ENCODE results near the gene ADGRB3.
"Not testable (repeated sequence)": the region's sequence is repeated elsewhere in the genome, so short reads cannot be mapped to it uniquely, and the experiment has no call there.

The ADGRB3 gene

GRCh38 chr6:69100772-69101171 is 465.7 kb downstream of the ADGRB3 start:
- DNase-seq = no peak
- H3K36me3 ChIP-seq = no peaks in the 10 kb centered on the region
- no peak overlapping the region for H3K27ac ChIP-seq
- no peak for TF ChIP-seq CTCF (IDR thresholded peaks at IDR 0.05; ENCODE audit: low read depth, low read length)
- H3K9me3 ChIP-seq (ENCODE audit: severe bottlenecking) = no peaks in the 10 kb centered on the region
- H3K27me3 ChIP-seq (ENCODE audit: insufficient read depth, low read depth, severe bottlenecking) = no peaks in the 10 kb centered on the region
- H3K4me3 ChIP-seq (ENCODE audit: low read depth, low read length) = no peak overlapping the region

GRCh38 chr6:69102416-69102815 is 467.3 kb downstream of the ADGRB3 start:
- DNase-seq = no peak
- Histone ChIP-seq H3K27me3 (ENCODE audit: insufficient read depth, low read depth, severe bottlenecking) (no peaks in the 10 kb centered on the region), H3K4me3 (ENCODE audit: low read depth, low read length) (no peak overlapping the region), H3K36me3 (no peaks in the 10 kb centered on the region), H3K27ac (no peak overlapping the region), H3K9me3 (ENCODE audit: severe bottlenecking) (no peaks in the 10 kb centered on the region)
- TF ChIP-seq CTCF (IDR thresholded peaks at IDR 0.05; ENCODE audit: low read depth, low read length) = no peak

GRCh38 chr6:69105288-69105687 is 470.2 kb downstream of the ADGRB3 start:
- no peak for TF ChIP-seq CTCF (IDR thresholded peaks at IDR 0.05; ENCODE audit: low read depth, low read length)

GRCh38 chr6:69106511-69106910 is 471.4 kb downstream of the ADGRB3 start:
- Histone ChIP-seq H3K27me3 (ENCODE audit: insufficient read depth, low read depth, severe bottlenecking) (no peaks in the 10 kb centered on the region), H3K4me3 (ENCODE audit: low read depth, low read length) (no peak overlapping the region), H3K36me3 (no peaks in the 10 kb centered on the region), H3K27ac (no peak overlapping the region), H3K9me3 (ENCODE audit: severe bottlenecking) (no peaks in the 10 kb centered on the region)
- no peak for TF ChIP-seq CTCF (IDR thresholded peaks at IDR 0.05; ENCODE audit: low read depth, low read length)
- DNase-seq = no peak

More at GRCh38 chr6:69105288-69105687, 470.2 kb downstream of the ADGRB3 start:
- Histone ChIP-seq H3K4me3 (ENCODE audit: low read depth, low read length) (no peak overlapping the region), H3K27me3 (ENCODE audit: insufficient read depth, low read depth, severe bottlenecking) (no peaks in the 10 kb centered on the region), H3K9me3 (ENCODE audit: severe bottlenecking) (no peaks in the 10 kb centered on the region), H3K36me3 (no peaks in the 10 kb centered on the region), H3K27ac (no peak overlapping the region)
- DNase-seq = no peak

- H3K9me3 ChIP-seq (ENCODE audit: severe bottlenecking) = no peaks in the 10 kb centered on the region
- no peak for TF ChIP-seq CTCF (IDR thresholded peaks at IDR 0.05; ENCODE audit: low read depth, low read length)
- H3K36me3 ChIP-seq = no peaks in the 10 kb centered on the region
- no peak for DNase-seq
- no peak overlapping the region for H3K27ac ChIP-seq
- no peaks in the 10 kb centered on the region for H3K27me3 ChIP-seq (ENCODE audit: insufficient read depth, low read depth, severe bottlenecking)
- H3K4me3 ChIP-seq (ENCODE audit: low read depth, low read length) = no peak overlapping the region
Observed at GRCh38 chr6:69111301-69111700, 476.2 kb downstream of the ADGRB3 start.

GRCh38 chr6:69116658-69117057 is 481.6 kb downstream of the ADGRB3 start:
- no peak overlapping the region for H3K27ac ChIP-seq
- no peak overlapping the region for H3K4me3 ChIP-seq (ENCODE audit: low read depth, low read length)
- TF ChIP-seq CTCF (IDR thresholded peaks at IDR 0.05; ENCODE audit: low read depth, low read length) = no peak
- H3K27me3 ChIP-seq (ENCODE audit: insufficient read depth, low read depth, severe bottlenecking) = no peaks in the 10 kb centered on the region
- H3K36me3 ChIP-seq = no peaks in the 10 kb centered on the region
- H3K9me3 ChIP-seq (ENCODE audit: severe bottlenecking) = no peaks in the 10 kb centered on the region
- no peak for DNase-seq

GRCh38 chr6:69121461-69122406 is 486.7 kb downstream of the ADGRB3 start:
- H3K9me3 ChIP-seq (ENCODE audit: severe bottlenecking); H3K4me3 ChIP-seq (ENCODE audit: low read depth, low read length); DNase-seq; H3K27me3 ChIP-seq (ENCODE audit: insufficient read depth, low read depth, severe bottlenecking); H3K27ac ChIP-seq; H3K36me3 ChIP-seq: not testable (repeated sequence)
